Activated CD4-positive, alpha-beta memory T cell treated with anti-CD3 and anti-CD28 coated beads for 36 hours (primary cell): Measurements from ENCODE around the gene EXD3. TPM values are rescaled to one million over a fixed set of nuclear protein-coding genes. Genes with fewer than 3 reads are reported as not detected.
"Not testable (repeated sequence)": the region's sequence is repeated elsewhere in the genome, so short reads cannot be mapped to it uniquely, and the experiment has no call there.

Source experiments
- CTCF ChIA-PET: fragments of 350-600 bp; sonication (Branson Sonifier 250); formaldehyde crosslinking; loops from one replicate; lab custom pipeline; 2021; ENCODE audit warnings: antibody characterized with exemption, inconsistent platforms; lab: Charles Lee
- POLR2A ChIA-PET: fragments of 350-600 bp; sonication (Branson Sonifier 250); formaldehyde crosslinking; loops from one replicate; lab custom pipeline; 2021; ENCODE audit warnings: antibody characterized with exemption; lab: Charles Lee
- DNase-seq: peaks from one replicate; pipeline ENCODE4 v3.0.0-alpha.2; 2020
- H3K27ac Mint-ChIP-seq: one replicate; pipeline ENCODE4 v1.8.0; 2021; ENCODE audit warnings: mixed read lengths
- H3K27me3 Mint-ChIP-seq: one replicate; pipeline ENCODE4 v1.8.0; 2021; ENCODE audit warnings: mixed read lengths
- H3K36me3 Mint-ChIP-seq: one replicate; pipeline ENCODE4 v1.8.0; 2021; ENCODE audit warnings: mixed read lengths
- H3K4me1 Mint-ChIP-seq: one replicate; pipeline ENCODE4 v1.8.0; 2021; ENCODE audit warnings: low read depth, mixed read lengths
- H3K4me3 Mint-ChIP-seq: one replicate; pipeline ENCODE4 v1.8.0; 2021; ENCODE audit warnings: mild to moderate bottlenecking, mixed read lengths
- H3K9me3 Mint-ChIP-seq: one replicate; pipeline ENCODE4 v1.8.0; 2021; ENCODE audit warnings: mixed read lengths
- intact Hi-C: fragments of 100-400 bp; cut with micrococcal nuclease; formaldehyde crosslinking; loops from one replicate; pipeline ENCODE4 v1.15.1; 2023
- microRNA-seq: library from miRNA; unstranded; fragments of <30 nt; microRNA quantifications from one replicate; pipeline ENCODE4 v1.2.0, GENCODE V29; 2022; ENCODE audit warnings: borderline number of aligned reads, borderline microRNAs expressed, borderline replicate concordance
- total RNA-seq, 2 experiments: library from RNA; stranded (reverse); gene quantifications; one replicate each; pipeline ENCODE4 v1.2.3, GENCODE V29; 2021

Gene EXD3
- total RNA-seq, 2 experiments from 2014 or later: 13.5 to 13.6 TPM

GRCh38 chr9:137267933-137268355 lies 155.0 kb downstream of the EXD3 start:
- peaks cover 13% of the 10 kb centered on the region for H3K4me1 Mint-ChIP-seq
- no peak for DNase-seq
- H3K27ac Mint-ChIP-seq: no peak overlapping the region
- H3K9me3 Mint-ChIP-seq: no peaks in the 10 kb centered on the region
- H3K4me3 Mint-ChIP-seq: no peak overlapping the region
- H3K36me3 Mint-ChIP-seq: peaks cover 25% of the 10 kb centered on the region
- ChIA-PET POLR2A (no interaction called here), CTCF (no interaction called here)
- H3K27me3 Mint-ChIP-seq: no peaks in the 10 kb centered on the region
- intact Hi-C loops: no loop called here

DNA sequence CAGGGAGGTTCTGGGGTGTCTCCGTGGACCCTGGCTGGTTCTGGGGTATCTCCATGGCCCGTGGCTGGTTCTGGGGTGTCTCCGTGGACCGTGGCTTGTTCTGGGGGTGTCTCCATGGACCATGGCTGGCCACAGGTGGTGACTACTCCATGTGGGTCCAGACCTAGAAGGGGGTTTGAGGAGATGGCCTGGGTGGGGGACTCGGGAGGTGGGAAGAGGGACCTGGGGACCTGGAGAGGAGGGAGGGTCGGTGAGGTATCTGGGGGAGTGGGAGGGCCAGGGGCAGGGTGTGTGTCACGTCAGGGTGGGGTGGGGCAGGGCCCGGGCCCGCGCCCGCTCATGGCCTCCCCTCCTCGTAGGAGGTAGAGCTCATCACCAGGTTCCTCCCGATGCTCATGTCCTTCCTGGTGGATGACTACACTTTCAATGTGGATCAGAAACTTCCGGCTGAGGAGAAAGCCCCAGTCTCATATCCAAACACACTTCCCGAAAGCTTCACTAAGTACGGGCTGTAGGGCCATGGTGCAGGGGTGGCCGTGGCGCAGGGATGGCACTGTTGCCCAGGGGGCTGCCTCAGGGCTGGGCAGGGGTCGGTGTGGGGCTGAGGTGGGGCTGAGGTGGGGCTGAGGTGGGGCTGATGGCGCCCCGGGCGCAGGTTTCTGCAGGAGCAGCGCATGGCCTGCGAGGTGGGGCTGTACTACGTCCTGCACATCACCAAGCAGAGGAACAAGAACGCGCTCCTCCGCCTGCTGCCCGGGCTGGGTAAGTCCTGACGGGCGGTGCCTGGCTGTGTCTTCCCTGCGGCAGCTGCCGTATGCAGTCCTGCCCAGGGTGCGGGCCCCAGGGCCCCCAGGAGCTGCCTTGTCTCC lies 156.1 kb downstream of the EXD3 start:
- Mint-ChIP-seq H3K27ac (no peak overlapping the region), H3K4me1 (peaks cover 13% of the 10 kb centered on the region), H3K9me3 (no peaks in the 10 kb centered on the region), H3K36me3 (peaks cover 26% of the 10 kb centered on the region), H3K27me3 (no peaks in the 10 kb centered on the region), H3K4me3 (no peak overlapping the region)
- no peak for DNase-seq
- CTCF ChIA-PET: no interaction called here
- POLR2A ChIA-PET: no interaction called here
- intact Hi-C loops: no loop called here

GRCh38 chr9:137266162-137266527 lies 156.8 kb downstream of the EXD3 start:
- peaks cover 9% of the 10 kb centered on the region for H3K4me1 Mint-ChIP-seq

GRCh38 chr9:137265496-137266161 lies 157.3 kb downstream of the EXD3 start:
- H3K27me3 Mint-ChIP-seq: no peaks in the 10 kb centered on the region
- no peak overlapping the region for H3K4me3 Mint-ChIP-seq
- peaks cover 6% of the 10 kb centered on the region for H3K4me1 Mint-ChIP-seq
- POLR2A ChIA-PET: no interaction called here
- H3K36me3 Mint-ChIP-seq: peaks cover 24% of the 10 kb centered on the region
- no peak for DNase-seq
- H3K27ac Mint-ChIP-seq: no peak overlapping the region
- intact Hi-C loops: no loop called here
- CTCF ChIA-PET: no interaction called here
- H3K9me3 Mint-ChIP-seq: no peaks in the 10 kb centered on the region

More at GRCh38 chr9:137266162-137266527, 156.8 kb downstream of the EXD3 start:
- H3K36me3 Mint-ChIP-seq: peaks cover 27% of the 10 kb centered on the region
- H3K4me3 Mint-ChIP-seq: no peak overlapping the region
- ChIA-PET POLR2A (no interaction called here), CTCF (no interaction called here)
- H3K27ac Mint-ChIP-seq: no peak overlapping the region
- DNase-seq: no peak
- intact Hi-C loops: no loop called here
- H3K9me3 Mint-ChIP-seq: no peaks in the 10 kb centered on the region
- H3K27me3 Mint-ChIP-seq: no peaks in the 10 kb centered on the region

DNA sequence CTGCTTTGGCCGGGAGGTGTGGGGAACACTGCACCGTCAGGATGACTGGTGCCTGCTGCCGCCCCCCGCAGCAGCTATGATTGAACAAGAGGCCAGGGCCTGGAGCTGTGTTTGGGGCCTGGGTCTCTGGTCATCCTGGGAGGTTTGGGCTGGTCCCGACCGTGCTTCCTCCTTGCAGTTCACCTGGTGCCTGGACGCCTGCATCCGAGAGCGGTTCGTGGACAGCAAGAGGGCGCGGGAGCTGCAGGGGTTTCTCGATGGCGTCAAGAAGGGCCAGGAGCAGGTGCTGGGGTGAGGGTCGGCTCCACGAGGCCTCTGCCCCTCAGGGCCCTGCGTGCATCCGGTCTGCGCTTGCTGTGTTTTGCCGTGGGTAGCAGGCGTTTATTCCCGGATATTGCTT lies 158.9 kb downstream of the EXD3 start:
- Mint-ChIP-seq H3K4me1 (peaks cover 2% of the 10 kb centered on the region), H3K27ac (no peak overlapping the region), H3K9me3 (no peaks in the 10 kb centered on the region), H3K36me3 (peaks cover 20% of the 10 kb centered on the region), H3K27me3 (no peaks in the 10 kb centered on the region), H3K4me3 (no peak overlapping the region)
- intact Hi-C loops: no loop called here
- CTCF ChIA-PET: interaction anchor here (1.5 kb wide), 1 partner anchor 87 kb away, joined by 3 read pairs; no protein-coding TSS in a partner anchor
- POLR2A ChIA-PET: no interaction called here
- no peak for DNase-seq

DNA sequence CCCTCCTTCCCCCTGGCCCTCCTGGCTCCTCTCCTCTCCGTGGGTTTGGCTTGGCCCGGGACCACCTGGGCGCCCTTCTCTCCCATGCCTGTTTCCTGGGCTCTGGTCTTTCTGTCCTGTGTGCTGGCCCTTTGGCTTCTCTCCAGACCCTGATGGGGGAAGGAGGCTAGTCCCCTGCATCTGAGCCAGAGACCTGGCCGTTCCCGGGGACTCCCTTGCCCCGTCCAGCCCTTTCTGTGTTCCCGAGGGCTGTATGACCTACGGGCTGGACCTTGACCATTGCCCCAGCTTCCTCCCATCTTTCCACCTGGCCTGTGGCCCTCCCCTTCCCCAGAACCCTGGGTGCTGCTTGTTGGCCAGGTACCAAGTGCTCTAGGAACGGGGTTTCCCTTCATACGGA lies 159.5 kb downstream of the EXD3 start:
- intact Hi-C loops: no loop called here
- POLR2A ChIA-PET: no interaction called here

DNA sequence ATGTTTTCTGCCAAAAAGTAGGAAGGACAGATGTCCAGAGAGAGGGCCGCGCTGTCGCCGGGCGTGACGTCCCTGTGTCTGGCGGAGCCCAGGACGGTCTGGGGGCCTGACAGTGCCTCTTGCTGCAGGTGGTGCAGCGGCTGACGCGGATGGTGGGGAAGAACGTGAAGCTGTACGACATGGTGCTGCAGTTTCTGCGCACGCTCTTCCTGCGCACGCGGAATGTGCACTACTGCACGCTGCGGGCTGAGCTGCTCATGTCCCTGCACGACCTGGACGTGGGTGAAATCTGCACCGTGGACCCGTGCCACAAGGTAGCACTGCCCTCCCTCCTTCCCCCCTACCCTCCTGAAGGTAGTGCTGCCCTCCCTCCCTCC lies 160.1 kb downstream of the EXD3 start:
- no peak for DNase-seq
- no peak overlapping the region for H3K27ac Mint-ChIP-seq
- H3K4me1 Mint-ChIP-seq: no peaks in the 10 kb centered on the region
- no peaks in the 10 kb centered on the region for H3K9me3 Mint-ChIP-seq
- CTCF ChIA-PET: no interaction called here
- no peaks in the 10 kb centered on the region for H3K27me3 Mint-ChIP-seq
- POLR2A ChIA-PET: no interaction called here
- H3K36me3 Mint-ChIP-seq: peaks cover 16% of the 10 kb centered on the region
- H3K4me3 Mint-ChIP-seq: no peak overlapping the region
- intact Hi-C loops: no loop called here

More for the DNA sequence above, 159.5 kb downstream of the EXD3 start:
- Mint-ChIP-seq H3K27ac (no peak overlapping the region), H3K27me3 (no peaks in the 10 kb centered on the region), H3K4me1 (peaks cover under 1% of the 10 kb centered on the region), H3K4me3 (no peak overlapping the region), H3K36me3 (peaks cover 16% of the 10 kb centered on the region), H3K9me3 (no peaks in the 10 kb centered on the region)
- CTCF ChIA-PET: interaction anchor here (1.5 kb wide), 1 partner anchor 87 kb away, joined by 3 read pairs; no protein-coding TSS in a partner anchor
- DNase-seq: no peak

- peaks cover 16% of the 10 kb centered on the region for H3K36me3 Mint-ChIP-seq
- not testable (repeated sequence) for H3K9me3 Mint-ChIP-seq
Observed at GRCh38 chr9:137262173-137262908, 160.6 kb downstream of the EXD3 start.

More at GRCh38 chr9:137262173-137262908, 160.6 kb downstream of the EXD3 start:
- intact Hi-C loops, POLR2A ChIA-PET, H3K4me1 Mint-ChIP-seq, H3K4me3 Mint-ChIP-seq, H3K27ac Mint-ChIP-seq, DNase-seq, H3K27me3 Mint-ChIP-seq: not testable (repeated sequence)
- CTCF ChIA-PET: interaction anchor here (1.3 to 1.6 kb wide), 2 partner anchors 26 to 39 kb away, joined by 4 to 5 read pairs; partner anchors contain the start of gene NRARP

Small RNA genes lying within 50 kb of the gene (microRNA-seq; reads per million reads assigned to microRNA genes)
- gene MIR7114: 2.4 reads per million

Other genes with a start within 250 kb of the EXD3 start
- gene ANAPC2, start 234.6 kb downstream of the EXD3 start, total RNA-seq: 10 to 100 TPM; 36.3 to 36.9 TPM
- 10 to 100 TPM; 58.9 to 62.1 TPM for gene SSNA1, start 234.5 kb downstream of the EXD3 start, total RNA-seq
- gene TPRN, start 222.4 kb downstream of the EXD3 start, total RNA-seq: 1 to 10 TPM; 6.1 to 6.7 TPM
- gene TMEM203, start 217.5 kb downstream of the EXD3 start, total RNA-seq: 10 to 100 TPM; 30.0 to 31.1 TPM
- gene NDOR1, start 217.5 kb downstream of the EXD3 start, total RNA-seq: 10 to 100 TPM; 29.4 to 31.3 TPM
- 1 to 10 TPM; 3.4 to 4.4 TPM for gene RNF208, start 200.9 kb downstream of the EXD3 start, total RNA-seq
- under 1 TPM; 0.21 to 0.70 TPM for gene CYSRT1, start 198.0 kb downstream of the EXD3 start, total RNA-seq
- not detected for gene RNF224, start 195.7 kb downstream of the EXD3 start, total RNA-seq
- gene SLC34A3, start 192.3 kb downstream of the EXD3 start, total RNA-seq: not detected
- gene TUBB4B, start 181.9 kb downstream of the EXD3 start, total RNA-seq: 100 to 1,000 TPM; 320 to 325 TPM
- gene STPG3, start 171.9 kb downstream of the EXD3 start, total RNA-seq: not detected
- 10 to 100 TPM; 57.2 to 57.9 TPM for gene NELFB, start 167.8 kb downstream of the EXD3 start, total RNA-seq
- gene TOR4A, start 145.4 kb downstream of the EXD3 start, total RNA-seq: 1 to 10 TPM; 6.6 to 6.8 TPM
- 1 to 10 TPM in 1 of 2 experiments, under 1 TPM in 1; 0.82 to 1.1 TPM for gene NRARP, start 120.9 kb downstream of the EXD3 start, total RNA-seq
- 1 to 10 TPM; 1.1 TPM for gene NOXA1, start 231 bp upstream of the EXD3 start, total RNA-seq
- gene ENTPD8, start 18.2 kb upstream of the EXD3 start, total RNA-seq: not detected
- gene NSMF, start 36.2 kb upstream of the EXD3 start, total RNA-seq: 10 to 100 TPM; 29.9 to 31.6 TPM
- 1 to 10 TPM; 3.1 to 4.0 TPM for gene PNPLA7, start 127.2 kb upstream of the EXD3 start, total RNA-seq
- 10 to 100 TPM; 48.0 to 48.8 TPM for gene MRPL41, start 128.7 kb upstream of the EXD3 start, total RNA-seq
- 10 to 100 TPM; 26.6 to 30.3 TPM for gene DPH7, start 155.8 kb upstream of the EXD3 start, total RNA-seq
- gene ZMYND19, start 167.3 kb upstream of the EXD3 start, total RNA-seq: 10 to 100 TPM; 39.7 to 42.6 TPM
- gene ARRDC1, start 182.5 kb upstream of the EXD3 start, total RNA-seq: 10 to 100 TPM; 38.2 to 40.5 TPM
- 10 to 100 TPM; 66.0 to 70.8 TPM for gene EHMT1, start 195.8 kb upstream of the EXD3 start, total RNA-seq